ENCODE measurements around the gene FN3K.

FN3K gene

DNA sequence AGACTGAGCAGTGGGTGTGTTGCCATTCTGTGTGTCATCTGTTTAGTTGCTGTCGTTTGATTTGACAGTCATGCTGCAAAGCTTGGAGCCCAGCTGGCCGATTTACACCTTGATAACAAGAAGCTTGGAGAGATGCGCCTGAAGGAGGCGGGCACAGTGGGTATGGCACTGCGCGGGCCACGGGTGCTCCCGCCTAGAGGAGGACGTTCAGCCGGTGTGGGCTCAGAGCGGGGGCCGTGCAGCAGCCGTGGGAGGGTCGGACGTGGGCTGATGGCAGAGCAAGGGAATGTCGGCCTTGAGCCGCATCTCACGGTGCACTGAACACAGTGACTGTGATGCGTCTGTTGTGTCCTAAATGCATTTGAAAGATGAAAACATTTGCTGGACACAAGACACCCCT, 15.2 kb upstream of the FN3K start:
- H3K9me3 ChIP-seq (ENCODE audit: control insufficient read depth, low read length) = no peaks in the 10 kb centered on the region
- H3K4me1 ChIP-seq (ENCODE audit: control insufficient read depth, insufficient read depth, low read length, poor library complexity, severe bottlenecking) = no peaks in the 10 kb centered on the region
- H3K4me3 ChIP-seq (ENCODE audit: extremely low read depth, insufficient read depth, low read length, poor library complexity, severe bottlenecking) = no peak overlapping the region
- H3K36me3 ChIP-seq (ENCODE audit: control insufficient read depth, insufficient read depth, low read length) = peaks cover 43% of the 10 kb centered on the region
- no peak overlapping the region for H3K27ac ChIP-seq (ENCODE audit: low read depth, low read length, severe bottlenecking)
- WGBS, 2 experiments (ENCODE audit: insufficient coverage in 2 of 2) = 96 to 97% methylated on average over 19 of the region's 19 CpGs

DNA sequence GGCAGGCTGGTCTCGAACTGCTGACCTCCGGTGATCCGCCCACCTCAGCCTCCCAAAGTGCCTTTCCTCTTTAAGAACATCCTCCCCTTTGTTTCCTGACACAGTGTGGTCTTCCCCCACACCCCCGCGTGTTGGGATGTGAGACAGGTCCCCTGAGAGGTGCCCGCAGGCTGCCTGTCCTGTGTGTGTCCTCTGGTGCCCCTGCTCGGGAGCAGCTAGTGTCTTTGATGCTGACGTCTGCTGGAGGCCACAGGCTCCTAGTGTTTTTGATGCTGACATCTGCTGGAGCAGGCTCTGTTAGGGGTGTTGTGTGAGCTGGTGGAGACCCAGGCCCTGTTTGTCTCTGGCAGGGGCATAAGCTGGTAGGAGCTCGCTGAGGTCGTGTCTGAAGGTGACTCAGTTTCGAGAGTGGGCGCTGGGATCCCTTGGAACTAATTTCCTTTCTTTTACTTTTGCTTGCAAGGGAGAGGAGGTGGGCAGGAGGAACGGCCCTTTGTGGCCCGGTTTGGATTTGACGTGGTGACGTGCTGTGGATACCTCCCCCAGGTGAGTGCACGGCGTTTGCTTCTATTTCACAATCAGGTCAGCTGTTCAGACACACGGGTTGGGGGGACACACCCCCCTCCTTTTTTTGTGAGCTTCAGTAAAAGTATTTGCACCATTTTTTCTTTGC, 12.9 kb upstream of the FN3K start:
- H3K4me3 ChIP-seq (ENCODE audit: extremely low read depth, insufficient read depth, low read length, poor library complexity, severe bottlenecking) = no peak overlapping the region
- WGBS, 2 experiments (ENCODE audit: insufficient coverage in 2 of 2) = 93 to 97% methylated on average over 10 to 15 of the region's 19 CpGs
- H3K27ac ChIP-seq (ENCODE audit: low read depth, low read length, severe bottlenecking) = no peak overlapping the region
- H3K9me3 ChIP-seq (ENCODE audit: control insufficient read depth, low read length) = no peaks in the 10 kb centered on the region
- peaks cover 60% of the 10 kb centered on the region for H3K36me3 ChIP-seq (ENCODE audit: control insufficient read depth, insufficient read depth, low read length)
- no peaks in the 10 kb centered on the region for H3K4me1 ChIP-seq (ENCODE audit: control insufficient read depth, insufficient read depth, low read length, poor library complexity, severe bottlenecking)

GRCh38 chr17:82723169-82723807, 12.1 kb upstream of the FN3K start:
- Histone ChIP-seq H3K27ac (ENCODE audit: low read depth, low read length, severe bottlenecking) (no peak overlapping the region), H3K36me3 (ENCODE audit: control insufficient read depth, insufficient read depth, low read length) (peaks cover 65% of the 10 kb centered on the region), H3K9me3 (ENCODE audit: control insufficient read depth, low read length) (no peaks in the 10 kb centered on the region), H3K4me1 (ENCODE audit: control insufficient read depth, insufficient read depth, low read length, poor library complexity, severe bottlenecking) (no peaks in the 10 kb centered on the region), H3K4me3 (ENCODE audit: extremely low read depth, insufficient read depth, low read length, poor library complexity, severe bottlenecking) (no peak overlapping the region)
- 92 to 94% methylated on average over 20 to 25 of the region's 26 CpGs for WGBS, 2 experiments (ENCODE audit: insufficient coverage in 2 of 2)

DNA sequence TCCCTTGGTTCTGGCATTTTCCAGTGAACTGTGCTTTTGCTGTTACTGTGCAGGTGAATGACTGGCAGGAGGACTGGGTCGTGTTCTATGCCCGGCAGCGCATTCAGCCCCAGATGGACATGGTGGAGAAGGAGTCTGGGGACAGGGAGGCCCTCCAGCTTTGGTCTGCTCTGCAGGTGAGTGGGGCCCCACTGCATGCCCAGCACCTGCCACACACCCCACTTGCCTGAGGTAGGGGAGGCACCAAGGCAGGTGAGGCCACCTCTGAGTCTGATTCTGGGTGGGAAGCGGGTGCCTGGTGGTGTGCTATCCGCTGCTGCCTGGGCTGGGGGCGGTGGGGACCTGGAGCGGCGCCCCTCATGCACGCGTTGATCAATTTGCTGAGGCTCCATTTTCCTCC, 9.0 kb upstream of the FN3K start:
- H3K4me3 ChIP-seq (ENCODE audit: extremely low read depth, insufficient read depth, low read length, poor library complexity, severe bottlenecking) = no peak overlapping the region

DNA sequence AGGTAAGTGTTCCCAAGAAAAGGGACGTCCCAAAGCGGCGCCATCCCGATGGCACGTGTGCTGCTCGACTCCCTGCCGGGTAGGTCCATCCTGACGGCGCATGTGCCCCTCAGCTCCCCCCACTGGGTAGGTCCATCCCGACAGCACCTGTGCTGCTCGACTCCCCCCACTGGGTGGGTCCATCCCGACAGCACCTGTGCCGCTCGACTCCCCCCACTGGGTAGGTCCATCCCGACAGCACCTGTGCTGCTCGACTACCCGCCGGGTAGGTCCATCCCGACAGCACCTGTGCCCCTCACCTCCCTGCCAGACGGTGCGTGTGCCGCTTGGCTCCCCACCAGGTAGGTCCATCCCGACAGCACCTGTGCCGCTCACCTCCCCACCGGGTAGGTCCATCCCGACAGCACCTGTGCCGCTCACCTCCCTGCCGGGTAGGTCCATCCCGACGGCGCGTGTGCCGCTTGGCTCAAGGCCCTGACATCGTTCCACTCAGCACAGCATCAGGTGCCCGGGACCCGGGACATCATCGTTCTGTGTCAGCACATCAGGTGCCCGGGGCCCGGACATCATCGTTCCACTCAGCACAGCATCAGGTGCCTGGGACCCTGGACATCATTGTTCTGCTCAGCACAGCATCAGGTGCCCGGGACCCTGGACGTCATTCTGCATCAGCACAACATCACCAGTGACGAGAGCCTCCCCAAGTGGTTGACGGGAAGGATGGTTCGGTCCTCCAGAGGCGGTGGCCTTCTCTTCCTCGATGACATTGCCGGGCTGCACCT, 5.7 kb upstream of the FN3K start:
- no peak overlapping the region for H3K27ac ChIP-seq (ENCODE audit: low read depth, low read length, severe bottlenecking)
- H3K4me3 ChIP-seq (ENCODE audit: extremely low read depth, insufficient read depth, low read length, poor library complexity, severe bottlenecking) = no peak overlapping the region
- no peaks in the 10 kb centered on the region for H3K4me1 ChIP-seq (ENCODE audit: control insufficient read depth, insufficient read depth, low read length, poor library complexity, severe bottlenecking)
- 86 to 89% methylated on average over 45 to 48 of the region's 48 CpGs for WGBS, 2 experiments (ENCODE audit: insufficient coverage in 2 of 2)
- H3K36me3 ChIP-seq (ENCODE audit: control insufficient read depth, insufficient read depth, low read length) = peaks cover 61% of the 10 kb centered on the region
- peaks cover 17% of the 10 kb centered on the region for H3K9me3 ChIP-seq (ENCODE audit: control insufficient read depth, low read length)

More for the DNA sequence above, 9.0 kb upstream of the FN3K start:
- no peak overlapping the region for H3K27ac ChIP-seq (ENCODE audit: low read depth, low read length, severe bottlenecking)
- peaks cover 61% of the 10 kb centered on the region for H3K36me3 ChIP-seq (ENCODE audit: control insufficient read depth, insufficient read depth, low read length)
- H3K4me1 ChIP-seq (ENCODE audit: control insufficient read depth, insufficient read depth, low read length, poor library complexity, severe bottlenecking) = no peaks in the 10 kb centered on the region
- no peaks in the 10 kb centered on the region for H3K9me3 ChIP-seq (ENCODE audit: control insufficient read depth, low read length)
- WGBS, 2 experiments (ENCODE audit: insufficient coverage in 2 of 2) = 96 to 97% methylated on average over 8 to 10 of the region's 10 CpGs

DNA sequence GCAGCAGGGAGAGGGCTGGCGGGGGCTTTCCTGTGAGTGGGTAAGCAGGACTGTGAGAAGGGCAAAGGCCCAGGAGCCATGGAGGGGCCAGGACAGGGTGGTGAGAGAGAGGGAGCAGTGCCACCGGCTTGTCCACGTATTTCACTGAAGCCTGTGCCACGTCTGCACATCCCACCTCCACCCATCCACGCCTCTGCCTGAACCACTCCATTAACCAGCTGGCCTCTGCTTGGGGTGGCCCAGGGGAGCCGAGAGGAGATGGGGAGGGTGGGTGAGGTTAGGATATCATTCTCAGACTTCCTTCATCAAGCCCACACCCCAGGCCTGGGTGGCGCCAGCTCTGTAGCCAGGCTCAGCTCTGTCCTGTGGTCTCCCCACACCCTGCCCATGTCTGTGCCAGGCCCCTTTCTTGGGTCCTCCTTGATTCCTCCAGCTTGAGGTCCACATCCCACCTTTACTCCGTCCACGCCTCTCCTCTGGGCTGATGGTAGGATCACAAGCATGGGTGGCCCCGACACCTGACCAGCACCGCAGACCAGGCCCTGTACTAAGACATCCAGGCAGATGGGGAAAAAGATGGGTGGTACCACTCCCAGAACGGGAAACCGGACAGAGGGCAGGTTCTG, 3.2 kb upstream of the FN3K start:
- Histone ChIP-seq H3K36me3 (ENCODE audit: control insufficient read depth, insufficient read depth, low read length) (peaks cover 45% of the 10 kb centered on the region), H3K4me3 (ENCODE audit: extremely low read depth, insufficient read depth, low read length, poor library complexity, severe bottlenecking) (no peak overlapping the region), H3K27ac (ENCODE audit: low read depth, low read length, severe bottlenecking) (no peak overlapping the region), H3K9me3 (ENCODE audit: control insufficient read depth, low read length) (peaks cover 18% of the 10 kb centered on the region), H3K4me1 (ENCODE audit: control insufficient read depth, insufficient read depth, low read length, poor library complexity, severe bottlenecking) (no peaks in the 10 kb centered on the region)
- 89 to 96% methylated on average over 6 to 8 of the region's 13 CpGs for WGBS, 2 experiments (ENCODE audit: insufficient coverage in 2 of 2)

DNA sequence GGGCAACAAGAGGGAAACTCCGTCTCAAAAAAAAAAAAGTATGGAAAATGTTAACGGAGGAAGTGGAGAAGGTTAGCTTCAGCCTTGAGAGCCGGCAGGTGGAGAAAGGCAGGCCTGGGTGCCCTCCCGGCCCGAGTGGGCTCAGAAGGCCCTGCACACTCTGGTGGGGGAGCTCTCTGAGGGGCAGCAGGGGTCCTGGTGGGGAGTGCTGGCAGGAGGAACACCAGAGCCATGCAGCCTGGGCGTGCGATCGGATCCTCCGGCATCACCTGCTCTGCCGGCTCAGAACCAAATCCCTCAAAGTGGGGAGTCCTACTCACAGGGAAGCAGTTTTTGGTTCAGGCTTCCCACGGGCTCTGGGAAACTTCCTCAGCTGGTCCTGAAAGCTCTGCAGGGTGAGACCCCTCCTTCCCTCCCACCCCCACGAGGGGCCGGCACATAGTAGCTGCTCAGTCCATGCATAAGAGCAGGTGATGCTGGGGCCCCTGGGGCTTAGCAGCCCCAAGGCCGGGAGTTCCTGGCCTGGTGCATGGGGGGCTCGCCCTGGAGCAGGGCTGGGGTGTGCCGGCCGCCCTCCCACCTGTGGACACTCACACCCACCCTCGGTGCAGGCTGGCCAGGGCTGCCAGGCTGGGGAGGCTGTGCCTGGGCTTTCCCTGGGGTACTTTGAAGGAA, 1.2 kb downstream of the FN3K start:
- Histone ChIP-seq H3K36me3 (ENCODE audit: control insufficient read depth, insufficient read depth, low read length) (peaks cover 41% of the 10 kb centered on the region), H3K9me3 (ENCODE audit: control insufficient read depth, low read length) (peaks cover 33% of the 10 kb centered on the region), H3K27ac (ENCODE audit: low read depth, low read length, severe bottlenecking) (no peak overlapping the region), H3K4me3 (ENCODE audit: extremely low read depth, insufficient read depth, low read length, poor library complexity, severe bottlenecking) (no peak overlapping the region), H3K4me1 (ENCODE audit: control insufficient read depth, insufficient read depth, low read length, poor library complexity, severe bottlenecking) (no peaks in the 10 kb centered on the region)
- WGBS, 2 experiments (ENCODE audit: insufficient coverage in 2 of 2) = 93 to 96% methylated on average over 12 to 13 of the region's 18 CpGs

GRCh38 chr17:82737967-82738877, 2.8 kb downstream of the FN3K start:
- H3K36me3 ChIP-seq (ENCODE audit: control insufficient read depth, insufficient read depth, low read length) = peaks cover 34% of the 10 kb centered on the region
- H3K9me3 ChIP-seq (ENCODE audit: control insufficient read depth, low read length) = peaks cover 25% of the 10 kb centered on the region
- WGBS, 2 experiments (ENCODE audit: insufficient coverage in 2 of 2) = 89 to 91% methylated on average over 21 to 26 of the region's 26 CpGs

DNA sequence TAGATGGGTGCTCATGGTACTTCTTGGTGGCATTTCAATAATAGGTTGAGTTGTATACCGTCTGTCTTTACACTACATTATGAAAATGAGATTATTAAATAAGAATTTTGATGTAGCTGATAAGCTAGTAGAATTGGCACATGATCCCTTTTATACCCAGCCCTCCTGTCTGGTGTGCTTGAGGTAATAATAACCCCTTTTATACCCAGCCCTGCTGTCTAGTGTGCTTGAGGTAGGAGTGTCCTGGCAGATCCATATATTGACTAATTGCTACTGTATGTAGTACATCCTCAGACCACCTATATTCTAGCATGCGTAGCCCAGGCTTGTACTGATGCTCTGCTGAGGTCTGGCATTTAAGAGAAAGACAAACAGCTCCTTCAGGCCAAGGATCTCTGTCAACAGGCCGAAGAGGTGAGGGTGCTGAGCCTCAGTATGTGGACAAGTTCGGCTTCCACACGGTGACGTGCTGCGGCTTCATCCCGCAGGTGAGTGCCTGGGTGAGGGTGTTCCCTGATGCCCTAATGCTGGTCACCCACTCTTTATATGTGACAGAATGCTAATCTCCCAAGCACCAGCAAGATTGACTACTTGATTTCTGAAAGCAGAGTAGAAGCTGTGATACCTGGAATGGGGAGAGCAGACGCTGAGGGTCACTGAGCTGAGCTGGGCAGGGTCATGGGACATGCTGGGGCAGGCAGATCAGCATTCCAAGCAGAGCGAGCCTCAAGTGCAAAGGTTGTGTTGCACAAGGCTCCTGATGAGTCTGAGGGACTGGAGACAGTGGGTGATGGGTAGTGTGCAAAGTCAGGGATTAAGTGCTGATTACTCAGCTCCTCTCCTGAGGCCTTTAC, 5.7 kb downstream of the FN3K start:
- Histone ChIP-seq H3K4me3 (ENCODE audit: extremely low read depth, insufficient read depth, low read length, poor library complexity, severe bottlenecking) (no peak overlapping the region), H3K9me3 (ENCODE audit: control insufficient read depth, low read length) (peaks cover 16% of the 10 kb centered on the region), H3K36me3 (ENCODE audit: control insufficient read depth, insufficient read depth, low read length) (peaks cover 24% of the 10 kb centered on the region), H3K27ac (ENCODE audit: low read depth, low read length, severe bottlenecking) (no peak overlapping the region), H3K4me1 (ENCODE audit: control insufficient read depth, insufficient read depth, low read length, poor library complexity, severe bottlenecking) (no peaks in the 10 kb centered on the region)
- 90 to 94% methylated on average over 7 of the region's 10 CpGs for WGBS, 2 experiments (ENCODE audit: insufficient coverage in 2 of 2)

More at GRCh38 chr17:82737967-82738877, 2.8 kb downstream of the FN3K start:
- Histone ChIP-seq H3K4me1 (ENCODE audit: control insufficient read depth, insufficient read depth, low read length, poor library complexity, severe bottlenecking) (no peaks in the 10 kb centered on the region), H3K27ac (ENCODE audit: low read depth, low read length, severe bottlenecking) (no peak overlapping the region), H3K4me3 (ENCODE audit: extremely low read depth, insufficient read depth, low read length, poor library complexity, severe bottlenecking) (no peak overlapping the region)
